H1 (cell line): ENCODE measurements around the gene OAT. TPM values are rescaled to one million over a fixed set of nuclear protein-coding genes. Genes with fewer than 3 reads are reported as not detected.

Experiments used
- ASH2L ChIP-seq: fragments of 200-600, 300-600 bp; sonication (generic); IDR thresholded peaks from one replicate; pipeline ENCODE4 v1.7.1; 2017; ENCODE audit warnings: low read length
- MAFK ChIP-seq: IDR thresholded peaks from 2 replicates; pipeline ENCODE4 v1.6.1; 2012; ENCODE audit warnings: low read depth, mild to moderate bottlenecking, improper control_type of control experiment, low read length
- NANOG ChIP-seq: IDR thresholded peaks from 2 replicates; pipeline ENCODE4 v1.6.1; 2011; ENCODE audit warnings: low read length, low read depth, mild to moderate bottlenecking, inconsistent platforms; ENCODE audit not compliant: insufficient read depth, poor library complexity, severe bottlenecking
- RAD21 ChIP-seq, 2 experiments: IDR thresholded peaks in 1 of 2; conservative IDR thresholded peaks in 1 of 2; 2 replicates each; pipeline ENCODE4 v1.6.1; 2011; ENCODE audit warnings: low read depth in 2 of 2, low read length in 2 of 2, improper control_type of control experiment in 1 of 2, inconsistent platforms in 1 of 2, mild to moderate bottlenecking in 1 of 2, moderate library complexity in 1 of 2
- RBBP5 ChIP-seq: IDR thresholded peaks from 2 replicates; pipeline ENCODE4 v1.7.1; 2012; ENCODE audit warnings: low read depth, mild to moderate bottlenecking, inconsistent platforms, low read length, moderate library complexity, borderline replicate concordance
- SP2 ChIP-seq: IDR thresholded peaks from 2 replicates; pipeline ENCODE4 v1.6.1; 2012; ENCODE audit warnings: mild to moderate bottlenecking, low read length, inconsistent platforms
- polyA plus RNA-seq, 7 experiments: library from polyadenylated mRNA; depleted of rRNA in 3 of 7; stranded (reverse) in 5 of 7; unstranded in 2 of 7; fragments of >200 nt in 5 of 7; fragments of 200-250 nt in 2 of 7; gene quantifications; 1 replicate in 5 of 7; 2 replicates in 1 of 7; 4 replicates in 1 of 7; pipeline versions ENCODE4 v1.2.1 to v1.2.3, GENCODE V29; 2011 to 2013; ENCODE audit warnings: missing spikeins in 2 of 7, mixed read lengths in 2 of 7
- total RNA-seq: library from RNA; stranded (reverse); fragmentation: NEBNext Ultra II Directional; extraction: Animal tissue kit (Norgen Biotek cat#: 25700); gene quantifications from 2 replicates; pipeline ENCODE4 v1.2.1, GENCODE V29; 2021
- TF ChIP-seq, protein P1 (sequence below): fragments of 300-600 bp; sonication (generic); IDR thresholded peaks from 2 replicates; pipeline ENCODE4 v1.7.1; 2012; ENCODE audit warnings: low read length, moderate library complexity, mild to moderate bottlenecking, inconsistent platforms; ENCODE audit not compliant: insufficient replicate concordance
- TF ChIP-seq, protein P2 (sequence below), 3 experiments: IDR thresholded peaks; 1 replicate in 2 of 3; 2 replicates in 1 of 3; pipeline versions ENCODE4 v1.5.1 to v1.6.1; 2011; ENCODE audit warnings: low read length in 3 of 3, mild to moderate bottlenecking in 3 of 3, inconsistent platforms in 2 of 3, low read depth in 1 of 3, moderate library complexity in 1 of 3; ENCODE audit not compliant: insufficient read depth in 1 of 3; ENCODE audit errors: control extremely low read depth in 1 of 3

The OAT gene
- total and polyA plus RNA-seq, 2 of the 8 experiments (the other 6 are each of a cell fraction or from before 2014, with no cell fraction given), result 67.8 to 121 TPM

DNA sequence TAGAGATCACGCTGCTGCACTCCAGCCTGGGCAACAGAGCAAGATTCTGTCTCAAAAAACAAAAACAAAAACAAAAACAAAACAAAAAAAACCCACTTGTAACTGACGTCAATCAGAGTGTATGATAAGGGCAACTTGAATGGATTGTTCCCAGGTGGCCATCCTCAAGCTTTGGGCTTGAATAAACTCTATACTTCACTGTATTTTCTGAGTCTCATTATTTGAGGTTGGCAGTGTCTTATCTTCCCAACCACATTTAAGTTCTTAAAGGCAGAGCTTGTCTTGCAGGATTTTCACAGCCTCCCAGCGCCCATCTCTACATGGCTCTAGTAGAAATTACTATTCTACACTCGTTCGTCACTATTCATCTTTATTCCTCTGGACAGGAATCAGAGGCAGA lies 5.1 kb upstream of the OAT start (continued):
- TF ChIP-seq, protein P1, sequence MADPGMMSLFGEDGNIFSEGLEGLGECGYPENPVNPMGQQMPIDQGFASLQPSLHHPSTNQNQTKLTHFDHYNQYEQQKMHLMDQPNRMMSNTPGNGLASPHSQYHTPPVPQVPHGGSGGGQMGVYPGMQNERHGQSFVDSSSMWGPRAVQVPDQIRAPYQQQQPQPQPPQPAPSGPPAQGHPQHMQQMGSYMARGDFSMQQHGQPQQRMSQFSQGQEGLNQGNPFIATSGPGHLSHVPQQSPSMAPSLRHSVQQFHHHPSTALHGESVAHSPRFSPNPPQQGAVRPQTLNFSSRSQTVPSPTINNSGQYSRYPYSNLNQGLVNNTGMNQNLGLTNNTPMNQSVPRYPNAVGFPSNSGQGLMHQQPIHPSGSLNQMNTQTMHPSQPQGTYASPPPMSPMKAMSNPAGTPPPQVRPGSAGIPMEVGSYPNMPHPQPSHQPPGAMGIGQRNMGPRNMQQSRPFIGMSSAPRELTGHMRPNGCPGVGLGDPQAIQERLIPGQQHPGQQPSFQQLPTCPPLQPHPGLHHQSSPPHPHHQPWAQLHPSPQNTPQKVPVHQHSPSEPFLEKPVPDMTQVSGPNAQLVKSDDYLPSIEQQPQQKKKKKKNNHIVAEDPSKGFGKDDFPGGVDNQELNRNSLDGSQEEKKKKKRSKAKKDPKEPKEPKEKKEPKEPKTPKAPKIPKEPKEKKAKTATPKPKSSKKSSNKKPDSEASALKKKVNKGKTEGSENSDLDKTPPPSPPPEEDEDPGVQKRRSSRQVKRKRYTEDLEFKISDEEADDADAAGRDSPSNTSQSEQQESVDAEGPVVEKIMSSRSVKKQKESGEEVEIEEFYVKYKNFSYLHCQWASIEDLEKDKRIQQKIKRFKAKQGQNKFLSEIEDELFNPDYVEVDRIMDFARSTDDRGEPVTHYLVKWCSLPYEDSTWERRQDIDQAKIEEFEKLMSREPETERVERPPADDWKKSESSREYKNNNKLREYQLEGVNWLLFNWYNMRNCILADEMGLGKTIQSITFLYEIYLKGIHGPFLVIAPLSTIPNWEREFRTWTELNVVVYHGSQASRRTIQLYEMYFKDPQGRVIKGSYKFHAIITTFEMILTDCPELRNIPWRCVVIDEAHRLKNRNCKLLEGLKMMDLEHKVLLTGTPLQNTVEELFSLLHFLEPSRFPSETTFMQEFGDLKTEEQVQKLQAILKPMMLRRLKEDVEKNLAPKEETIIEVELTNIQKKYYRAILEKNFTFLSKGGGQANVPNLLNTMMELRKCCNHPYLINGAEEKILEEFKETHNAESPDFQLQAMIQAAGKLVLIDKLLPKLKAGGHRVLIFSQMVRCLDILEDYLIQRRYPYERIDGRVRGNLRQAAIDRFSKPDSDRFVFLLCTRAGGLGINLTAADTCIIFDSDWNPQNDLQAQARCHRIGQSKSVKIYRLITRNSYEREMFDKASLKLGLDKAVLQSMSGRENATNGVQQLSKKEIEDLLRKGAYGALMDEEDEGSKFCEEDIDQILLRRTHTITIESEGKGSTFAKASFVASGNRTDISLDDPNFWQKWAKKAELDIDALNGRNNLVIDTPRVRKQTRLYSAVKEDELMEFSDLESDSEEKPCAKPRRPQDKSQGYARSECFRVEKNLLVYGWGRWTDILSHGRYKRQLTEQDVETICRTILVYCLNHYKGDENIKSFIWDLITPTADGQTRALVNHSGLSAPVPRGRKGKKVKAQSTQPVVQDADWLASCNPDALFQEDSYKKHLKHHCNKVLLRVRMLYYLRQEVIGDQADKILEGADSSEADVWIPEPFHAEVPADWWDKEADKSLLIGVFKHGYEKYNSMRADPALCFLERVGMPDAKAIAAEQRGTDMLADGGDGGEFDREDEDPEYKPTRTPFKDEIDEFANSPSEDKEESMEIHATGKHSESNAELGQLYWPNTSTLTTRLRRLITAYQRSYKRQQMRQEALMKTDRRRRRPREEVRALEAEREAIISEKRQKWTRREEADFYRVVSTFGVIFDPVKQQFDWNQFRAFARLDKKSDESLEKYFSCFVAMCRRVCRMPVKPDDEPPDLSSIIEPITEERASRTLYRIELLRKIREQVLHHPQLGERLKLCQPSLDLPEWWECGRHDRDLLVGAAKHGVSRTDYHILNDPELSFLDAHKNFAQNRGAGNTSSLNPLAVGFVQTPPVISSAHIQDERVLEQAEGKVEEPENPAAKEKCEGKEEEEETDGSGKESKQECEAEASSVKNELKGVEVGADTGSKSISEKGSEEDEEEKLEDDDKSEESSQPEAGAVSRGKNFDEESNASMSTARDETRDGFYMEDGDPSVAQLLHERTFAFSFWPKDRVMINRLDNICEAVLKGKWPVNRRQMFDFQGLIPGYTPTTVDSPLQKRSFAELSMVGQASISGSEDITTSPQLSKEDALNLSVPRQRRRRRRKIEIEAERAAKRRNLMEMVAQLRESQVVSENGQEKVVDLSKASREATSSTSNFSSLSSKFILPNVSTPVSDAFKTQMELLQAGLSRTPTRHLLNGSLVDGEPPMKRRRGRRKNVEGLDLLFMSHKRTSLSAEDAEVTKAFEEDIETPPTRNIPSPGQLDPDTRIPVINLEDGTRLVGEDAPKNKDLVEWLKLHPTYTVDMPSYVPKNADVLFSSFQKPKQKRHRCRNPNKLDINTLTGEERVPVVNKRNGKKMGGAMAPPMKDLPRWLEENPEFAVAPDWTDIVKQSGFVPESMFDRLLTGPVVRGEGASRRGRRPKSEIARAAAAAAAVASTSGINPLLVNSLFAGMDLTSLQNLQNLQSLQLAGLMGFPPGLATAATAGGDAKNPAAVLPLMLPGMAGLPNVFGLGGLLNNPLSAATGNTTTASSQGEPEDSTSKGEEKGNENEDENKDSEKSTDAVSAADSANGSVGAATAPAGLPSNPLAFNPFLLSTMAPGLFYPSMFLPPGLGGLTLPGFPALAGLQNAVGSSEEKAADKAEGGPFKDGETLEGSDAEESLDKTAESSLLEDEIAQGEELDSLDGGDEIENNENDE, result no peak
- TF ChIP-seq SP2 (no peak), RAD21 (IDR thresholded peaks at IDR 0.05 in 1 of 2, conservative IDR thresholded peaks at IDR 0.05 in 1 of 2; ENCODE audit: low read depth in 2 of 2, low read length in 2 of 2) (no peak), RBBP5 (no peak), ASH2L (no peak), NANOG (no peak), MAFK (no peak)
- TF ChIP-seq, protein P2, sequence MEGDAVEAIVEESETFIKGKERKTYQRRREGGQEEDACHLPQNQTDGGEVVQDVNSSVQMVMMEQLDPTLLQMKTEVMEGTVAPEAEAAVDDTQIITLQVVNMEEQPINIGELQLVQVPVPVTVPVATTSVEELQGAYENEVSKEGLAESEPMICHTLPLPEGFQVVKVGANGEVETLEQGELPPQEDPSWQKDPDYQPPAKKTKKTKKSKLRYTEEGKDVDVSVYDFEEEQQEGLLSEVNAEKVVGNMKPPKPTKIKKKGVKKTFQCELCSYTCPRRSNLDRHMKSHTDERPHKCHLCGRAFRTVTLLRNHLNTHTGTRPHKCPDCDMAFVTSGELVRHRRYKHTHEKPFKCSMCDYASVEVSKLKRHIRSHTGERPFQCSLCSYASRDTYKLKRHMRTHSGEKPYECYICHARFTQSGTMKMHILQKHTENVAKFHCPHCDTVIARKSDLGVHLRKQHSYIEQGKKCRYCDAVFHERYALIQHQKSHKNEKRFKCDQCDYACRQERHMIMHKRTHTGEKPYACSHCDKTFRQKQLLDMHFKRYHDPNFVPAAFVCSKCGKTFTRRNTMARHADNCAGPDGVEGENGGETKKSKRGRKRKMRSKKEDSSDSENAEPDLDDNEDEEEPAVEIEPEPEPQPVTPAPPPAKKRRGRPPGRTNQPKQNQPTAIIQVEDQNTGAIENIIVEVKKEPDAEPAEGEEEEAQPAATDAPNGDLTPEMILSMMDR (IDR thresholded peaks at IDR 0.05; ENCODE audit: control extremely low read depth in 1 of 3, insufficient read depth in 1 of 3, low read depth in 1 of 3, low read length in 3 of 3), result no peak
